Measurements from ENCODE around the gene BCL2.
A peak's percentile ranks its signal among the peaks of the same experiment; 100 is the strongest.

BCL2 gene

DNA sequence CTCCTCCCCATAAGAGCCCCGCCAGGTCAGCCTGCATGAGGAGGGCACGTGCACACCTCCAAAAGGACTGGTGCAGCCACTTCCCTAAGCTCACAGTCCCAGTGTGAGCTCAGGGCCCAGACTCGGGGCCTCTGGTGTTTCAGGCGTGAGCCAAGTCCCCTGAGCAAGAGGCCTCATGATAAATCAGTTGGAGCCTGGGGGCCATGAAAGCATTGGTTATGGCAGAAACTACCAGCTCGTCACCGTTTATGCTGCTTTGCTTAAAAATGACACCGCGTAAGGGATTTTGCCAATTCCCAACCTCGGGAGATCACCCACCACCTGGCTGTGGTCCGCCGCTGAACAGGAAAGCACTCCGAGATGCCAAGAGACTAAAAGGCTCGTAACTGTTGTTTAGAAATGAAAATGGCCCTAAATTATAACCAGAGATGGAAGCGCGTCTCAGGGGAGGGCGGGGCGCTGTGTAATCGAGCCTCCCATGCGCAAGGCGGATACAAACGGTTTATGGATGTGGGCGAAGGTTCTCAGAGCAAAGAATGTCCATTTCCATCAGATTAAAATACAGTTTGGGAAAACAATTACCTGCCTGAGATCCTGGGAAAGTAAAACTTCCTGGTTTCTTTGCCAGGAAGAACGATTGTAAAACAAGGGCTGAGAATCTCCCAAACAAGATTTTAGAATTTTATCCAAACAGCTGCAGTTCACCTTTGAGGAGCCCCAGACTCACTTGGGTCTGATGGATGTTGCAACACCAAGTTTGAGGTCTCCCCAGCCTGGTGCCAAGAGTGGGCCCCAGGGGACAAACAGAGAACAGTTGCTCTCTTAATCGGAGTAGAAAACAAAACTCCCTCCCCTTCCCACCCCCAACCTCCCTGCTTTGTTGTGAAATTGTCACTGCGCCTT is 141.4 kb downstream of the BCL2 start:
- no peak for DNase-seq

DNA sequence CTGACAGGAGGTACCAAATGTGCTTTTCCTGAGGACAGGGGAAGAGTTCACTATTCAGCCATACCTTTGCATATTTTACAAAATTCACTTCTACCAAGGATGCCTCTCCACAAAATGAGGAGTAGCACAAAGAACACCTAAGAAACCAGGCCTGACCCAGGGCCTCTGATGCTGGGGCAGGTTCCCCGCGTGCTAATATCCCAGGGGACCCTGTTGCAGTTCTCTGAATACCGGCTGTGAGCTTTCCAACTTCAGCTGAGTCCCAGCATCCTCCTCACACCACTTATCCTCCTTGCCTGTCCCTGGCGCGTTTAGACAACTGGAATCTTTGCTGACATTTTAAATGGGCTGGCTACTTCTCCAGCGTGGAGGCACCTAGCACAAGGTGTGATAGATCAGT is 142.3 kb downstream of the BCL2 start:
- no peak for DNase-seq

- DNase-seq = no peak
Observed at GRCh38 chr18:63175264-63175663, 144.3 kb downstream of the BCL2 start.

DNA sequence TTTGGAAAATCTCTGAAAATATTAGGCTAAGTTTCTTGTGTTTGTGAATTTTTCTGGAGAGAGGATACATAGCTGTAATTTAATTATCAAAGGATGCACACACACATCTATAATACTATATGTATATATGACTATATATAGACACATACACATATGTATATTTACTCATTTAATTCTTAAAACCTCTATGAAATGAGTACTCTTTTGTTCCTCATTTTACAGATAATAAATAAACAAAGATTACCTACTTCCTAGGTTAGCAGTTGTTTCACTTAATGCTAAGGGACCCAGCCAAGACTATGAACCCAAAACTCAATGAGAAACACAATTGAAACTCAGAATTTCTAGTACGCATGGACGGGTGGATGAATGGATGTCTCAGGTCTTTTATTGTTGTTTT is 145.6 kb downstream of the BCL2 start:
- DNase-seq = no peak

DNA sequence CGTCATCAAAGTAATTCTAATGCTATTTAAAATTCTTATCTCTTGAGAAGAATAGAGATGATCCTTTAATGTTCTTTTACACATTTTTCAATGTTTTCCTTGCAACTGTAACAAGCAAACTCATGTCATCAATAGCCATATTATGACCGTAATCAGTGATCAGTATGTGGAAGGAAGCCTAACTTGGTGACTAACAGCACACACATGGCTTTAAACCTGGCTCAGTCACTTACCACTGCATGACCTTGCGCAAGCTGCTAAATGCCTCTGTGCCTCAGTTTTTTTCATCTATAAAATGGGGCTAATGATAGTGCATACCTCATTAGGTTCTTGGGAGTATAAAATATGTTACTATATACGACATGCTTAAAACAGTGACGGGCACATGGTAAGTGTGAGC is 149.7 kb downstream of the BCL2 start:
- DNase-seq = no peak

DNA sequence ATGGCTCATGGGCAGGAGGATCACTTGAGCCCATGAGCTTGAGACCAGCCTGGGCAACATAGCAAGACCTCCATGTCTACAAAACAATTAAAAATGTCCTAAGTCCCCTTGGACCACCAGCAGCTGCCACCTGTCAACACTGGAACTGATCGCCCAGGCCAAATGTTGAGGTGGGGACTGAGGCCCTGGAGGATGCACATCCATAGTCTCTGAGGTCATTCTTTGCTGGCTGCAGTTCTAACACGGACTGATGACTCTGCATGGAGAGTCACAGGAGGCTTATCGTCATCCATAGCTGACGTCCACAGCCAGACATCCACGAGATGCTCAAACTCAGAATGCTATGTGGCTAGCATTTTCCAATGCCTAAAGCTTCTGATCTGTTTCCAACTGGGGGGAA is 151.3 kb downstream of the BCL2 start:
- DNase-seq = no peak

GRCh38 chr18:63166142-63166541 is 153.4 kb downstream of the BCL2 start:
- DNase-seq = no peak

GRCh38 chr18:63164396-63164795 is 155.2 kb downstream of the BCL2 start:
- DNase-seq = no peak

- no peak for DNase-seq
Observed at GRCh38 chr18:63162271-63163014, 157.1 kb downstream of the BCL2 start.

- peak; percentile 91 for DNase-seq
Observed at GRCh38 chr18:63161761-63162195, 157.8 kb downstream of the BCL2 start.

DNA sequence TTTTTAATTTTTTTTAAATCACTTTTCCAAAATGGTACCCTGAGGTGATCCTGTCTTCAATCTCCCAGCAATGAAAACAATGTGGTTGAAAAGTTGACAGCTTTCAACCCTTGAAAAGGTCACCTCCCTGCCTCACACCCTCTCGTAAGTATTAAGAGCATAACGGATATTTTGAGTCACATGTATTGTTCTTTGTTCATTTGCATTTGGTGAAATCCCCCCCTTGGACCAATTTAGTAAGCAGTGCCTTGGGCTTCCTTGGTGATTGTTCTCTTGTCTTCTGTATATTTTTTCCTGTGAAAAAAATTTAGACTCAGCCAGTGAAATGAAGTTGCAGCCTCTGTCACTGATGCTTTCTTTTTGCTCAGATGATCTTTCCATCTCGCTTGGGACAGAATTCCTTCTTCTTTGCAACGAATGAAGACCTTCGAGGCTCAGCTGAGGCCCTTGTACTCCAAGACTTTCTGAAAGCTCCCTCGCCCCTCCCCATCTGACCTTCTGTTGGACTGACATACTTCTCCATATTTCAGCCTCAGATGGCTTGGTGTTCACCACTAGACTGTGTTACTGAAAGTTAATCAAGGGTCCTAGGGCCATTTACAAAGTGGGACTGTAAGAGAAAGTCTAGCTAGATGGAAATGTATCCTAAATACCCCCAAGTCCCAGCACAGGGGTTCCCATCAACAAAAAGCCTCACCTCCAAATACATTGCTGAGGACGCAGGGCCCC is 158.4 kb downstream of the BCL2 start:
- no peak for DNase-seq

- no peak for DNase-seq
Observed at GRCh38 chr18:63160172-63160995, 159.2 kb downstream of the BCL2 start.

DNA sequence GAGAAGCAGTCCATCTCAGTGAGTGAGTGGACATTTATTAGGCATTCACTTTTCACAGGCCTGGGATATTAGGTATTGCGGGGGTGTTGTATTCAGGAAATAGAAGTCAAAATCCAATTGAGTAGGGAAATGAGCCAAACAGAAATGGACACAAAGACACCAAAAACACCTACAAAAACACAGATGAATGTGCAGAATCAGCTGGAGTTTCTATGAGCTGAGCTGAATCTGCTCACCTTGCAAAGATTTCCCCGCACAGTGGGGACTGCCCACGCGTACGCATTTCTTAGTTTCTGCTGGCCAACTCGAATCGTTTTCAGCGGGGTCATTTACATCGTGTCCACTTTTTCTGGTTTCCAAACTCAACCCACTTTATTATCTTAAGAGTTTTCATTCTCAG is 160.0 kb downstream of the BCL2 start:
- DNase-seq = no peak

DNA sequence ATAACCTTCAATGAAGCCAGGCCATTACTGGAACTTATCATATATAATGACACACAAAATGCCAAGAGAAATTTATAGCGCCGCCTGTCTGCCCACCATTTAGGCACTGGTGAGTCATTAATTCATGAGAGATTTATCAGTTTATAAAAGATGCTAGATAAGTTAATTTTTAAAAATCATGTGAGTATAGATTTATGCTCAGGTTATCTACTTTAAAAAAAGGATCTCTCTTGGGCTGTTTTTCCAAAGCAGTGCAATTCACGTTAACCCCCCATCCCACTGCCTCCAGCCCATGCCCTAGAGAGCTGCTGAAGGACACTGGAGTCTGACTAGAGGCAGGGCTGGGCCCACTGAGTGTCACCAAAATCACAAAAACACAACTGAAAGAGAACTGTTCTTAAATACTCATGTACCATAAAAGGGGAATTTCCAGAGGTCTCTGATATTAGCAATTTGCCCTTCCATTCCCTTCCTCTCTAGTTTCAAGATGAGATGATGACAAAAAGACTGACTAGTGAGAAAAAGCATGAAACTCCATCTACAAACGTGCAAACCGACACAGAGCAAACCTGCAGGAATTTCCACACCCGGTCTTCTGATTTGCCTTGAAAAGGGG is 160.8 kb downstream of the BCL2 start:
- no peak for DNase-seq

GRCh38 chr18:63158012-63158631 is 161.4 kb downstream of the BCL2 start:
- no peak for DNase-seq

DNA sequence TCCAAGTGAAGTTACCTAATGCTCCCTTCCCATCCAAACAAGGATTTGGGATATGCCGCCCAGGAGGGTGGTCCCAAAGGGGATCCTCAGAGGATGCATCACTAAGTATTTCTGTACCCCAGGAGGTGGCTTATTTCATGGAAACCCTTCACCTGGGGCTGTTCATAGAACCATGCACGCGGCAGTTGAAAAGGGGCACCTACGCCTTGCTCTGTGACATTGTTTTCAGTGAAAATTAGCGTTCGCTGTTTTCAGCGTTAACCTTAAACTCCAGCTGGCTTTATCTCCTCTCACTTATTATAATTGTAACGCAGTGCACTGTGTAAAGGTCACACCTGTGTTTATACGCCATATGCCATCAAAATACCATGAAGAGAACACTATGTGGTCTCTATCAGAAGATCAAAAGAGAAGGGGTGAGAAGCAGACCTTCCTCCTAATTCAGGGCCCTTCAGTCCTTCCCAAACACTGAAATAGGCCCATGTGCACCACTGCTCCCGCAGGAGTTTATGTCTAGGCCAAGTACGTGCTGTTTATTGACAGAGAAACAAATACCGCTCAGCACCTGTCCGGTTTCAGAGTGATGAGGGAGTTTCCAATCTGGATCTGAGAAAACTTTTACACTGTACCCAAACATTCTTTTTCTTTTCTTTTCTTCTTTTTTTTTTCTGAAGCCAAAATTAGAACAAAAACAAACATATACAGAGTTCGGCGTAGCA is 162.1 kb downstream of the BCL2 start:
- DNase-seq = no peak

DNA sequence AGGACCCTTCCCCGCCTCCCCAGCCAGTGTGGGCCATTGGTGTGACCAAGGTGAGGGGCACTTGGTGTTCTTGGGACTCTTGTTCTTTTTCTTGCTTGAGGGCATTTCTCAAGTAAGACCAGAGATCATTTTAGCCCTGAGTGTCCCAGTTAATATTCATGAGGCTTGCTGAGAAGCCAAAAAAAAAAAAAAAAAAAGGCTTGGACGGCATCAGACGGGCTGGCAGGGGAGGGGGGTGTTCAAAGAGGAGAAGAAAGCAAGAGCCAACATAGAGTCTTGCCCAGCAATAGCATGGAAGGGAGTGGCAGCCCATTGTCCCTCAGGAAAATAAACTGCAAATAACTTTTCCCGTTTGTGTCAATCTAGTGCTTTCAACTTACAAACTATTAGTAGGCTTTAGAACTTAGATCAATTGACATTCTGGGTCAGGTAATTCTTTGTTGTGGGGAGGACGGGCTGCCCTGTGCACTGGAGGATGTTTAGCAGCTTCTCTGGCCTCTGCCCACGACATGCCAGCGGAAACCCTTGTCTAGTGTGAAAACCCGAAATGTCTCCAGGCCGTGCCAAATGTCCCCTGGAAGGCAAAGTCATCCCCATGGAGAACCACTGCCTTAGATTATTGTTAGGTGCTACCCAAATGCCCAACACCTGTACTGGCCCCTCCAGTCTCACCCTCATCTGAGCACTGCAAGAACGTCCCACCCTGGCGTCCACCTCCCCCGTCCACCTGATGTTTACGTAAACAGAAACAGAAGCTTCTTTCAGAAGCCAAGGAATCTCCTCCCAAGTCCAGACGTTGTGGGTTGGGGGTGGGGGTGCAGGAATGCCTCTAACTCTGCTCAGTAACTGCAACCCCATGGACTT is 163.4 kb downstream of the BCL2 start:
- DNase-seq = no peak

GRCh38 chr18:63155169-63155852 is 164.3 kb downstream of the BCL2 start:
- DNase-seq = no peak

Data from kidney glomerular epithelial cell (primary cell).